Measurements from ENCODE around the gene JPT1.

Gene JPT1

DNA sequence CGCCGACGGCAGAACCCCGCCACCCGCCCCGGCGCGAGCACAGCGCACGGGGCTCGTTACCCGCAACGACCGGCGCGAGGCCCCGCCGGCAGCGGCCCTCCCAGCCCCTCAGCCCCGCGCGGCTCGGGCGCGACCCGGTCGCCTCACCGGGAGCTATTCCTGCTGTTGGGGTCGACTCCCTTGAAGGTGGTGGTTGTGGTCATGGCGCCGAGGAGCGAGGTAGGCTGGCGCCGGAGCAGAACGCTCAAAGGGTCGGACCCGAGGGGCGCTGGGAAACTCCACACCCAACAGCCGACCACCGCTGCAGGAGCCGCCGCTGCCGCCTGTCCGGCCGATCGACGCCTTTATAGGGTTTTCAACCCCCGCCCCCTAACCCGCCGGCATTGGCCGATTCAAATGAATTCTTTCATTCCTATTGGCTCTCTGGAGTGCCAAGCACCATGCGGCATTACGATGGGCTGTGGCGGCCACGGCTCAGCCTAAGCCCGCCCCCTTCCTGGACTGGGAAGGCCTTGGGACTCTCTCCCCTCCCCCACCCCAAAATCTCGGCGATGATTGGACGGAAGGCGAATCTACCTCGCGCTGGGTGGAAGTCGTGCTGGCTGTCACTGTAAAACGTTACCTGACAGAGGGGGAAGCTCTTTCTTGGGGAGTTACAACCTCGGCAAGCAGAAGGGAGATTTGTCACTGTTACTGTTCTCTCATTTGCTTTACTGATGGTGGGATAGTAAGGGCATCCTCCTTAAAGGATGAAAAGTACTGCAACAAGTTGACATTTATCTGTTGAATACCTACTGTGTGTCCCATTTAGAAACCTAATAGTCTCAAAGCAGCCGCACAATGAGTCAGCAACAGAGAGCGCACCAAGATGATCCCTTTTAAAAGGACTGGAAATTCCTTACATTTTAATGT is at the start of gene JPT1:
Gene JPT1 (minus strand): TSS at position 318 of the 912 bp plus-strand sequence. CDS start 115 bp downstream, at position 203.
- no peak for TF ChIP-seq CTCF (conservative IDR thresholded peaks at IDR 0.05; ENCODE audit: low read depth, low read length)
- peak; percentile 99 for DNase-seq (ENCODE audit: low read depth)

DNA sequence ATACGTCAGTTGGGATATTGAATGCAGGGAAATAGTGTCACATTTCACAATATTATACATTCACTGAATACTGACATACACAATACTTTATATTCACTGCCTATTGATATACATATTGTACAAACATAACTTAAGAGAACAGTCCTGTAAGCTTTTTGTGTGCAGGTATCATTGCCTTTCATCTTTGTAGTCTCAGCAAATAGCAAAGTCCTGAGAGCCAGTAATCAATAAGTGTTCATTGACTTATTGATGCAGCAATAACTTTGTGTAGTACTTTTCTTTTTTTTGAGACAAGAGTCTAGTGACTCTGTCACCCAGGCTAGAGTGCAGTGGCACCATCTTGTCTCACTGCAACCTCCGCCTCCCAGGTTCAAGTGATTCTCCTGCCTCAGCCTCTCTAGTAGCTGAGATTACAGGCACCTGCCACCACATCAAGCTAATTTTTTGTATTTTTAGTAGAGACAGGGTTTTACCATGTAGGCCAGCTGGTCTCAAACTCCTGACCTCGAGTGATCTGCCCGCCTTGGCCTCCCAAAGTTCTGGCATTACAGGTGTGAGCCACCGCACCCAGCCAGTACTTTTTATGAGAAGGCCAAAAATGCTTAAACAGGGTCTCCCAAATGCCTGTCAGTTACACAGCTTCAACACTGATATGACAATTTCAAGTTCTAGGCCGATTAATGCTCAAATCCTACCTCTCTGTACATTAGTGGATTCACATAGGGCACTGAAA is 45.7 kb upstream of the JPT1 start:
- no peak for TF ChIP-seq CTCF (conservative IDR thresholded peaks at IDR 0.05; ENCODE audit: low read depth, low read length)
- DNase-seq (ENCODE audit: low read depth) = no peak
- H3K4me3 ChIP-seq (ENCODE audit: low read depth, low read length) = no peak overlapping the region

More for the DNA sequence above, at the start of gene JPT1:
- peak within 1 kb of the TSS; percentile 89 for H3K4me3 ChIP-seq (ENCODE audit: low read depth, low read length)

DNA sequence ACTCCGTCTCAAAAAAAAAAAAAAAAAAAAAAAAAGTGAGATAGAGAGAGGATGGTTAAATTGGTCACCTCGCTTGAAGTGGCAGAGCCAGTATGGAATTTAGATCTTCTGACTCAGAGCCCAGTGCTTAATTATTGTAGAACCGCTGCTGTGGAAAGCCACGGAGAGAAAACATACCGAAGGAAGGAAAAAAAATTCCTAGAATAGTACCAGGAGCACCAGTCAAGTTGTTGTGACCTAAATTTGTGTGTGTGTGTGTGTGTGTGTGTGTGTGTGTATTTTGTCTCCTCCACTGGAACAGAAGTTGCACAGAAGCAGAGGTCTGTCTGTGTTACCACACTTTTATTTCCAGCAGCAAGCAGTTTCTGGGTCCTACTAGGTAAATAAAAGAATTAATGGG is 40.6 kb upstream of the JPT1 start:
- no peak for TF ChIP-seq CTCF (conservative IDR thresholded peaks at IDR 0.05; ENCODE audit: low read depth, low read length)
- no peak overlapping the region for H3K4me3 ChIP-seq (ENCODE audit: low read depth, low read length)
- no peak for DNase-seq (ENCODE audit: low read depth)

GRCh38 chr17:75191584-75191983 is 37.3 kb upstream of the JPT1 start:
- DNase-seq (ENCODE audit: low read depth) = peak; percentile 53
- no peak overlapping the region for H3K4me3 ChIP-seq (ENCODE audit: low read depth, low read length)
- TF ChIP-seq CTCF (conservative IDR thresholded peaks at IDR 0.05; ENCODE audit: low read depth, low read length) = no peak

GRCh38 chr17:75188614-75189013 is 34.3 kb upstream of the JPT1 start:
- no peak overlapping the region for H3K4me3 ChIP-seq (ENCODE audit: low read depth, low read length)
- TF ChIP-seq CTCF (conservative IDR thresholded peaks at IDR 0.05; ENCODE audit: low read depth, low read length) = no peak
- no peak for DNase-seq (ENCODE audit: low read depth)

DNA sequence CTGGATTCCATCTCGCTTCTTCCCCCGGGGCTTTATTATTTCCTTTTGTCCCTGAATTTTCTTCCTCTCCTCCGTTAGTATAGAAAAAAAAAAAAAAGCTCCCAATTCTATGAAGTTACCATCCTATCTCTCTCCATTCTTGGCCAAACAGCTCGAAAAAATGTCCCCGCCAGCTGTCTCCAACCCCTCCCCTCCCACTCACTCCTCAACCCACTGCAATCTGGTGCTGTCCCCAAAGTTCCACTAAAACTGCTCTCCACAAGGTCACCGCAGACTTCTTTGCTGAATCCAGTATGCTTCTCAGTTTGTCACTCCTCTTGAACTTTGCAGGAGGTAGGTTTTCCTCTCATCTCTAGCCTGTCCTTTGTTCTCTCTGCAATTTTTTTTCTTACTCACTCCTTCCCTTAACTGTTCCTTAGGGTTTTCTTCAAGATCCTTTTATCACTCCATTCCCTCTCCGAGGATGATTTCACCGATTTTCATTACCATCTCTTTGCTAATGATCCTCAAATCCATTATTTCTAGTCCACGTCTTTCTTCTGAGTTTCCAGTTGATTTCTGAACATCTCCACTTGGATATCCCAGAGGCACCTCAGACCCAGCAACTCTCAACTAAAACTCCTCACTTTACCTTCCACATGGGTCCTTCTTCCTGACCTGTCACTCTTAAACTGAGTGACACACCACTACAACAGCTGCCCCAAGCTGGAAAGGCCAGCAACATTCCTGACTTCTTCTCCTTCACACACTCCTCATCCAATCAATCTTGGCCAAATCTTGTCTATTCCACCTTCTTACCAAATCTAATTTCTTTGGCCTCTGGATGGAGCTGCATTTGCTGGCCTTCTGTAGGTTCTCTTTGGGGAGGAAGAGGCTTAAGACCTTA is 29.9 kb upstream of the JPT1 start:
- DNase-seq (ENCODE audit: low read depth) = no peak
- TF ChIP-seq CTCF (conservative IDR thresholded peaks at IDR 0.05; ENCODE audit: low read depth, low read length) = no peak
- no peak overlapping the region for H3K4me3 ChIP-seq (ENCODE audit: low read depth, low read length)
